Karpas-422 (cell line): ENCODE measurements around the gene C1R. TPM values are rescaled to one million over a fixed set of nuclear protein-coding genes. Genes with fewer than 3 reads are reported as not detected.

Experiments
- DNase-seq: peaks from one replicate; pipeline ENCODE4 v3.0.0-alpha.2; 2015
- H2AFZ ChIP-seq: fragments of 200-600 bp; sonication (generic); 2 replicates; pipeline ENCODE4 v1.6.1; 2014; ENCODE audit warnings: antibody characterized with exemption, low read length, mixed read lengths
- H3K27ac ChIP-seq: fragments of 200-600 bp; sonication (generic); 2 replicates; pipeline ENCODE4 v1.5.1; 2014; ENCODE audit warnings: mild to moderate bottlenecking, low read length, moderate library complexity
- H3K27me3 ChIP-seq: fragments of 200-600 bp; sonication (generic); 2 replicates; pipeline ENCODE4 v1.6.1; 2014; ENCODE audit warnings: low read length, mixed read lengths
- H3K36me3 ChIP-seq: fragments of 200-600 bp; sonication (generic); 2 replicates; pipeline ENCODE4 v1.6.1; 2014; ENCODE audit warnings: low read length, mixed read lengths; ENCODE audit not compliant: insufficient read depth
- H3K4me1 ChIP-seq: fragments of 200-600 bp; sonication (generic); 2 replicates; pipeline ENCODE4 v1.6.1; 2014; ENCODE audit warnings: mild to moderate bottlenecking, low read length, mixed read lengths
- H3K4me2 ChIP-seq: fragments of 200-600 bp; sonication (generic); 2 replicates; pipeline ENCODE4 v1.6.1; 2014; ENCODE audit warnings: low read length, low read depth, mild to moderate bottlenecking; ENCODE audit not compliant: poor library complexity, severe bottlenecking
- H3K4me3 ChIP-seq: fragments of 200-600 bp; sonication (generic); 2 replicates; pipeline ENCODE4 v1.5.1; 2014; ENCODE audit warnings: mild to moderate bottlenecking, antibody characterized with exemption, low read length, mixed read lengths
- H3K79me2 ChIP-seq: fragments of 200-600 bp; sonication (generic); 2 replicates; pipeline ENCODE4 v1.6.1; 2014; ENCODE audit warnings: mild to moderate bottlenecking, low read length, mixed read lengths
- H3K9ac ChIP-seq: fragments of 200-600 bp; sonication (generic); 2 replicates; pipeline ENCODE4 v1.6.0; 2014; ENCODE audit warnings: low read length
- H3K9me2 ChIP-seq: fragments of 200-600 bp; sonication (generic), shearing (Covaris generic); replicated peaks from 2 replicates; pipeline ENCODE4 v1.6.0; 2014; ENCODE audit warnings: mild to moderate bottlenecking, low read length, moderate library complexity; ENCODE audit not compliant: insufficient read depth
- H3K9me3 ChIP-seq: fragments of 300-700, 200-600 bp; sonication (generic); 2 replicates; pipeline ENCODE4 v1.6.1; 2014; ENCODE audit warnings: low read length, mixed read lengths
- H4K20me1 ChIP-seq: fragments of 200-600 bp; sonication (generic); 2 replicates; pipeline ENCODE4 v1.6.1; 2014; ENCODE audit warnings: mild to moderate bottlenecking, antibody characterized with exemption, low read length, low read depth; ENCODE audit not compliant: insufficient read depth
- total RNA-seq: library from RNA; depleted of rRNA; stranded (reverse); fragments of >200 nt; shearing (Covaris generic); gene quantifications from 2 replicates; pipeline ENCODE4 v1.2.3, GENCODE V29; 2014; ENCODE audit warnings: low replicate concordance

Gene C1R
- total RNA-seq, 1 experiment from 2014 or later = 2.8 TPM

GRCh38 chr12:7114008-7114407 is 21.8 kb upstream of the C1R start:
- Histone ChIP-seq H3K9me2 (no peaks in the 10 kb centered on the region), H3K4me3 (no peak overlapping the region), H3K4me1 (peaks cover 43% of the 10 kb centered on the region), H3K27me3 (no peaks in the 10 kb centered on the region), H3K4me2 (no peak overlapping the region), H3K79me2 (no peaks in the 10 kb centered on the region), H3K9ac (no peak overlapping the region), H3K36me3 (peaks cover 7% of the 10 kb centered on the region; the same call in 1 of the 2 replicates), H2AFZ (no peak overlapping the region), H3K9me3 (no peaks in the 10 kb centered on the region), H4K20me1 (no peaks in the 10 kb centered on the region), H3K27ac (no peak overlapping the region)
- DNase-seq = no peak

GRCh38 chr12:7113389-7113871 is 21.2 kb upstream of the C1R start:
- no peaks in the 10 kb centered on the region for H4K20me1 ChIP-seq
- H3K4me2 ChIP-seq = no peak overlapping the region
- no peak overlapping the region for H3K27ac ChIP-seq
- no peaks in the 10 kb centered on the region for H3K27me3 ChIP-seq
- peaks cover 40% of the 10 kb centered on the region for H3K4me1 ChIP-seq
- no peak overlapping the region for H3K9ac ChIP-seq
- H3K9me2 ChIP-seq = no peaks in the 10 kb centered on the region
- no peaks in the 10 kb centered on the region for H3K9me3 ChIP-seq
- H3K79me2 ChIP-seq = no peaks in the 10 kb centered on the region
- no peak overlapping the region for H3K4me3 ChIP-seq
- H2AFZ ChIP-seq = no peak overlapping the region
- H3K36me3 ChIP-seq = peaks cover 7% of the 10 kb centered on the region; the same call in 1 of the 2 replicates
- peak; percentile 84 for DNase-seq

GRCh38 chr12:7112041-7112440 is 19.8 kb upstream of the C1R start:
- H2AFZ ChIP-seq = no peak overlapping the region
- peaks cover 7% of the 10 kb centered on the region; the same call in 1 of the 2 replicates for H3K36me3 ChIP-seq
- no peak overlapping the region for H3K4me3 ChIP-seq
- H3K27me3 ChIP-seq = no peaks in the 10 kb centered on the region
- no peak overlapping the region for H3K4me2 ChIP-seq
- no peak overlapping the region for H3K27ac ChIP-seq
- H3K9me2 ChIP-seq = no peaks in the 10 kb centered on the region
- no peak overlapping the region for H3K9ac ChIP-seq
- peaks cover 7% of the 10 kb centered on the region for H3K79me2 ChIP-seq
- no peaks in the 10 kb centered on the region for H3K9me3 ChIP-seq
- peaks cover 35% of the 10 kb centered on the region for H3K4me1 ChIP-seq
- H4K20me1 ChIP-seq = no peaks in the 10 kb centered on the region
- DNase-seq = no peak

GRCh38 chr12:7110661-7111060 is 18.4 kb upstream of the C1R start:
- H2AFZ ChIP-seq = no peak overlapping the region
- no peaks in the 10 kb centered on the region for H3K27me3 ChIP-seq
- peak overlapping the region; percentile 18; the same call in 1 of the 2 replicates for H3K9ac ChIP-seq
- no peaks in the 10 kb centered on the region for H3K9me2 ChIP-seq
- peaks cover 38% of the 10 kb centered on the region for H3K4me1 ChIP-seq
- peaks cover 21% of the 10 kb centered on the region for H3K79me2 ChIP-seq
- peaks cover 4% of the 10 kb centered on the region; the same call in 1 of the 2 replicates for H3K9me3 ChIP-seq
- no peaks in the 10 kb centered on the region for H4K20me1 ChIP-seq
- no peak overlapping the region for H3K4me3 ChIP-seq
- peaks cover 19% of the 10 kb centered on the region for H3K36me3 ChIP-seq
- H3K27ac ChIP-seq = no peak overlapping the region
- H3K4me2 ChIP-seq = no peak overlapping the region
- no peak for DNase-seq

- H3K79me2 ChIP-seq = peaks cover 32% of the 10 kb centered on the region
- H3K9me3 ChIP-seq = peaks cover 4% of the 10 kb centered on the region; the same call in 1 of the 2 replicates
- DNase-seq = no peak
- peak overlapping the region; percentile 96 for H3K9ac ChIP-seq
- H3K27ac ChIP-seq = peak overlapping the region; percentile 94; the same call in 1 of the 2 replicates
- peaks cover 19% of the 10 kb centered on the region for H3K36me3 ChIP-seq
- no peaks in the 10 kb centered on the region for H4K20me1 ChIP-seq
- H2AFZ ChIP-seq = no peak overlapping the region
- H3K4me1 ChIP-seq = peaks cover 47% of the 10 kb centered on the region
- peak overlapping the region; percentile 70 for H3K4me2 ChIP-seq
- no peaks in the 10 kb centered on the region for H3K27me3 ChIP-seq
- H3K9me2 ChIP-seq = no peaks in the 10 kb centered on the region
- peak overlapping the region; percentile 84 for H3K4me3 ChIP-seq
Observed at GRCh38 chr12:7109572-7109920, 17.3 kb upstream of the C1R start.

- peaks cover 4% of the 10 kb centered on the region; the same call in 1 of the 2 replicates for H3K9me3 ChIP-seq
- H3K4me1 ChIP-seq = peaks cover 53% of the 10 kb centered on the region
- peak; percentile 92 for DNase-seq
- peak within 1 kb of the TSS; percentile 94 for H3K27ac ChIP-seq
- H4K20me1 ChIP-seq = no peaks in the 10 kb centered on the region
- peak within 1 kb of the TSS; percentile 21; the same call in 1 of the 2 replicates for H2AFZ ChIP-seq
- peaks cover 35% of the 10 kb centered on the region for H3K79me2 ChIP-seq
- peak within 1 kb of the TSS; percentile 84 for H3K4me2 ChIP-seq
- peaks cover 15% of the 10 kb centered on the region for H3K36me3 ChIP-seq
- H3K9me2 ChIP-seq = no peaks in the 10 kb centered on the region
- no peaks in the 10 kb centered on the region for H3K27me3 ChIP-seq
- peak within 1 kb of the TSS; percentile 96 for H3K9ac ChIP-seq
- H3K4me3 ChIP-seq = peak within 1 kb of the TSS; percentile 84
Observed at GRCh38 chr12:7108796-7109571, 16.7 kb upstream of the C1R start, which contains the start of gene C1RL. Gene C1RL (minus strand): TSS chr12:7109214. CDS start chr12:7109180, 34 bp downstream.

- peak; percentile 97 for DNase-seq
- Histone ChIP-seq H3K4me1 (peaks cover 60% of the 10 kb centered on the region), H3K4me3 (peak overlapping the region; percentile 84), H3K27me3 (no peaks in the 10 kb centered on the region), H3K9me3 (peaks cover 4% of the 10 kb centered on the region; the same call in 1 of the 2 replicates), H2AFZ (0 out of 2 replicates have a peak overlapping the region, but pooled peaks have one; percentile 21), H3K79me2 (peaks cover 39% of the 10 kb centered on the region), H3K9me2 (no peaks in the 10 kb centered on the region), H3K27ac (peak overlapping the region; percentile 94), H3K4me2 (peak overlapping the region; percentile 84), H4K20me1 (no peaks in the 10 kb centered on the region), H3K36me3 (peaks cover 13% of the 10 kb centered on the region; the same call in 1 of the 2 replicates), H3K9ac (peak overlapping the region; percentile 96)
Observed at GRCh38 chr12:7108003-7108795, 16.0 kb upstream of the C1R start.
